ENCODE measurements around the gene MIDN.
"Not testable (repeated sequence)": the region's sequence is repeated elsewhere in the genome, so short reads cannot be mapped to it uniquely, and the experiment has no call there.

Gene MIDN

DNA sequence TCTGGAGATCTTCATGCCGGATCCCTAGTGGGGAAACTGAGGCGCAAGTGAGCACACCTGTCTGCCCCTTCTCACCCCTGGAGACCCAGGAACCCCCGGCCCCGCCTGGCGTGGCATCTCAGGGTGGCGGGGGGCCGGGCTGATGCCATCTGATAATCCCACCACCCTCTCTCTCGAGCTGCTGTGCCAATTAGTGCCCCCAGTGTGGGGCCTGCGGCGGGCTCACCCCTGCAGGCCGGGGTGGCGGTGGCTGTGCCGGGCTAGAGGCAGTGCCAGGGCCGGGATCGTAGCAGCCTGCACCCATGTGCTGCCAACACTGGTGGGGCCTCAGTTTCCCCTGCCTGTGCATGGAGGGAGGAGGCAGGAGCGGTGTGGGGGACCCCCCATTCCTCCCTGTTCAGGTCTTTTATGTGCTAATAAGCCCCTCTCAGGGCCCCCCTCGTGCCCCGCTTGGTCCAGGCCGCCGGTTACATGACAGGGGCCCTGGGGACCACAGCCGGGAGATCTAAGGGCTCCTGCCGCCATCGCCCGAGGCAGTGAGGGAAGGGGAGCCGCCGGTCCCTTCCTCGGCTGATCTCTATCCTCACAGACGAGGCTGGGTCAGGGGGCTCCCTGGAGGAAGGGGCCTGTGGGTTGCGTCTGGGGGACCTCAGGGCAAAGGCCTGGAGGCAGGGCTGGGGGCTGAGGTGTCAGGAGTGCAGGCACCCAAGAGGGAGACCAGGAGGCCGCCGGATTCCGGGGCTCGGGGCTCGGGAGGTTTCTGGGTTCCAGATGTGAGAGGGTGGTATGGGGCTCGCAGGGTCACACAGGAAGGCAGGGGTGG is 45.6 kb downstream of the MIDN start:
- no peak for DNase-seq (ENCODE audit: low read depth in 2 of 2)

DNA sequence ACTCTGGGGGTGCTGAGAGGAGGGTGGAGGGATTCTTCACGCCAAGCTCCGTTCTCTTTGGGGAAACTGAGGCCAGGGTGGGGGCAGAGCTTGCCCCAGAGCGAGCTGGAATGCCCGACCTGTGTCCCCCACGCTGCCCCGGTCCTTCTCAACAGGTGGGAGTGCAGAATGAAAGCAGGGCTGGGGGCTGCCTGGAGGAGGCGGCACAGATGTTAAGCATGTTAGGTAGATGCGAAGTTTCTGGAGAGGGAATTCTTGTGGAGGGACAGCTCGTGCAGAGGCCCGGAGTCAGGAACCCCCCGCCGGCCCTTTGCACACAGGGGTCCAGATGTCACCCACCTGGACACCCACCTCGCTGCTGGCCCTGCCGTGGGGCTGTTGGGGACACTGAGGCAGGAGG is 46.3 kb downstream of the MIDN start:
- no peak for DNase-seq (ENCODE audit: low read depth in 2 of 2)

DNA sequence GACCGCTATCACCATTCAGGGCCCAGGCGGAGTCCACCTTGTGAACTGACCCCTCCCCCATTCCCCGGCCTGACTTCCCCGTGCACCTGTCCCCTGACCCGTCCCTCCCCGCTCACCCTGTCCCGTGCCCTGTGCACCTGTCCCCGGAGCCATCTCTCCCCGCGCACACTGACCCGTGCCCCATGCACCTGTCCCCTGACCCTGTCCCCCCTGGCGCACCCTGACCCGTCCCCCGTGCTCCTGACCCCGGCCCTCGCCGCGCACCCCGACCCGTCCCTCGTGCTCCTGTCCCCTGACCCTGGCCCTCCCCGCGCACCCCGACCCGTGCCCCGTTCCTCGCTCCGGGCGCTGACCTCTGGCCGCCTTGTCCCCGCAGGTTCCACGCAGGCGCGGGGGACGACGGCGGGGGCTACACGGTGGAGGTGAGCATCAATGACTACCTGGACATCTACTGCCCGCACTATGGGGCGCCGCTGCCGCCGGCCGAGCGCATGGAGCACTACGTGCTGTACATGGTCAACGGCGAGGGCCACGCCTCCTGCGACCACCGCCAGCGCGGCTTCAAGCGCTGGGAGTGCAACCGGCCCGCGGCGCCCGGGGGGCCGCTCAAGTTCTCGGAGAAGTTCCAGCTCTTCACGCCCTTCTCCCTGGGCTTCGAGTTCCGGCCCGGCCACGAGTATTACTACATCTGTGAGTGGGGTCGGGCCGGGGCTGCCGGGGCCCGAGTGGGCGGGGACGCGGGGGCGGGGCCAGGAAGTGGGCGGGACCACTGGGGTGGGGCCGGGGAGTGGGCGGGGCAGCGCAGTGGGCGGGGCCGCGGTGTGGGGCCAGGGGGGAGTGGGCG is 47.0 kb downstream of the MIDN start:
- DNase-seq (ENCODE audit: low read depth in 2 of 2) = peak in 1 of 2 donors; percentile 22

DNA sequence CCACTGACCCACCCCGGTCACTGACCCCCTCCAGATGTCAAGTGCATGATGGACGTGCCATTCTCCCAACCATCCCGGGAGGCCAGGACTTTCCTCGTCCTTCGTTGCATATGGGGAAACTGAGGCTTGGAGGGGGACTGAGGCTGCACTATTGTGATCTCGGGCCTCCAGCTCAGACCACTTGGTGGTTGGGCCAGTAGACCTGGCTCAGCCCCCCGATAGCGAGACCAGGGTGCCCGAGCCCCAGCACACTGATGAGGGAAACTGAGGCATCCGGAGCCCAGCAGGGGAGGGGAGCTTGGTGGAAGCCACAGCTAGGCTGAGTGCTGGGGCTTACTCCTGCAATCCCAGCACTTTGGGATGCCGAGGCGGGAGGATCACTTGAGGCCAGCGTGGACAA is 47.7 kb downstream of the MIDN start:
- no peak for DNase-seq (ENCODE audit: low read depth in 2 of 2)

DNA sequence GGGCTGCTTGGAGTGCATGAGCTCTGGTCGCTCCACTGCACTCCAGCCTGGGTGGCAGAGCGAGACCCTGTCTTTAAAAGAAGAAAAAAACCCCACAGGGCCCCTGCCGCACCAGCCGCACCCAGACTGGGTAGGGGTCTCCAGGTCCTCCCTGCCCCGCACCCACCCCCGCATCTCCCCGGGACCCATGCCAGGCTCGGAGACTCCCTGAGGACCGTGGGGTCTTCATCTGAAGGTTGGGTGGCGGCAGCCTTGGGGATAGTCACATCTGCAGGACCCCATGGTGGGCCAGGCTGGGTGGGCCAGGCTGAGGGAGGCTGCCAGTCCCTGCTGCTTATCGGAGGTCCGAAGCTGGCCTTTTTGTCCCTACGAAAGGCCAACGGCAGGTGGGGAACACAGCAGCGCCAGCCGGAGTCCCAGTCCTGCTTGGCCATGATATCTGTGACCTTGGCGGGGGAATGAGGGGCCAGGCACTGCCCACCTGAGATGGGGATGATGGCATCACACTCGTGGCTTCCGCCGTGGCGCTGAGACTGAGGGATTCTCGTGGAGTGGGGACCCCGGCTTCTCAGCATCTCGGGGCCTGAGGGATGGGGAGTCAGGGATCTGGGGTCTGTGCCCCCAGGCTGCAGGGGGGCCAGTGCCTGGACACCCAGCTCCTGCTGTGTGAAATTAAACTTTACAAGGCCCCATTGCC is 48.3 kb downstream of the MIDN start:
- DNase-seq (ENCODE audit: low read depth in 2 of 2) = no peak

DNA sequence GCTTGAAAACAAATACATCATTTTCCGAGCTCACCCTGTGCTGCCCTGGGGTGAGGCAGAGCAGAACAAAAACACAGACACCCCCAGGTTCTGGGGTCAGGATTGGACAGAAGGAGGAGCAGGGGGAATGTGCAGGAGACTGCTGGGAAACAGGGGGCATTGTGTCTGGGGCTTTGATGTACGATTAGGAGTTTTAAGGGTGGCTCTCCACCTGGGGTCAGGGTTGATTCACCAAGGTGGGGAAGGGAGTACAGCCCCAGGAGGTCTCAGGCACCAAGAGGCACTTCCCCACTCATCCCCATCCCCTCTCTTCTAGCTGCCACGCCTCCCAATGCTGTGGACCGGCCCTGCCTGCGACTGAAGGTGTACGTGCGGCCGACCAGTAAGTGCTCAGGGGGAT is 49.9 kb downstream of the MIDN start:
- DNase-seq (ENCODE audit: low read depth in 2 of 2) = no peak

DNA sequence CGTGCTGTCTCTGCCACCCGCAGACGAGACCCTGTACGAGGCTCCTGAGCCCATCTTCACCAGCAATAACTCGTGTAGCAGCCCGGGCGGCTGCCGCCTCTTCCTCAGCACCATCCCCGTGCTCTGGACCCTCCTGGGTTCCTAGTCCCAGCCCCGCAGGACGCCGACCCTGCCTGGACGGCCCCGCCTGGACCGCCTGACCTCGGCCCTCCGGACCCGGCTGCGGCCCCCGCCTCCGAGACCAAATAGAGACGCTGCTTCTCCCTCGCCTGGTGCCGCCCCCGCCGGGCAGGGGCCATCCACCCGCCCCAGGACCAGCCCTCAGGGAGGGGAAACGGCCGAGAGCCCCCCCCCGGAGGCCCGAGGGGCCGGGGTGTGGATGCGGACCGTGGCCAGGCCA is 51.4 kb downstream of the MIDN start:
- DNase-seq (ENCODE audit: low read depth in 2 of 2) = no peak

DNA sequence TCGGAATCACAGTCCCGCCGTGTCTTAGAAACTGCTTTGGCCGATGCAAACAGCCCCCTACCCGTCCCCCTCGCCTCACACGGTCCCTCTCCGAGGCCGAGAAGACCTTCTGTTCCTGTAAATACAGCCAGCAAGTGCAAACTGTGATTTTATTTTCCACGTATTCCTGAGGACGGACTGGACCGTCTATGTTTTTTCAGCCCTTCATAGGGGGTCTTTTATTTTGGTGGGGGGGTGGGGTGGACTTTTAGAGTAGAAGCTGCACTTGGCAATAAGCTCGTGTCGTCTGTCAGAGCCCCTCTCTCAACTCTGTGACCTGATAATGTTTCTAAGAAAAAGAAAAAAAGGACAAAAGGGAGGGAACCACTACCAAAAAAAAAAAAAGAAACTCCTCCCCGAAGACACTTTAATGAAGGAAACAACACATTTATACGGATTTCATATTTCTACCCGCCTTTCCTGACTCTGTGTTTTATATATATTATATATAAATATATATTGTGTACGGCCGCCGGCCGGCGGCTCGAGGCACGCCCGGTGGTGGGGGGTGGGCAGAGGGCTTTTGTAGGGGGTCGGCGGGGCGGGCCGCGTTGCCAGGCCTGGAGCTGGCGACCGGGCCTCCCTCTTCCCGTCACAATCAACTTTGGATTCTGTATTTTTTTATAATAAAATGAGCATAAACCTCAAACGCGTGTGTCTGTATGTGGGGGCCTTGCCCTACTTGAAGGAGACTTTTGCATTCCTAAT is 52.5 kb downstream of the MIDN start:
- no peak for DNase-seq (ENCODE audit: low read depth in 2 of 2)

DNA sequence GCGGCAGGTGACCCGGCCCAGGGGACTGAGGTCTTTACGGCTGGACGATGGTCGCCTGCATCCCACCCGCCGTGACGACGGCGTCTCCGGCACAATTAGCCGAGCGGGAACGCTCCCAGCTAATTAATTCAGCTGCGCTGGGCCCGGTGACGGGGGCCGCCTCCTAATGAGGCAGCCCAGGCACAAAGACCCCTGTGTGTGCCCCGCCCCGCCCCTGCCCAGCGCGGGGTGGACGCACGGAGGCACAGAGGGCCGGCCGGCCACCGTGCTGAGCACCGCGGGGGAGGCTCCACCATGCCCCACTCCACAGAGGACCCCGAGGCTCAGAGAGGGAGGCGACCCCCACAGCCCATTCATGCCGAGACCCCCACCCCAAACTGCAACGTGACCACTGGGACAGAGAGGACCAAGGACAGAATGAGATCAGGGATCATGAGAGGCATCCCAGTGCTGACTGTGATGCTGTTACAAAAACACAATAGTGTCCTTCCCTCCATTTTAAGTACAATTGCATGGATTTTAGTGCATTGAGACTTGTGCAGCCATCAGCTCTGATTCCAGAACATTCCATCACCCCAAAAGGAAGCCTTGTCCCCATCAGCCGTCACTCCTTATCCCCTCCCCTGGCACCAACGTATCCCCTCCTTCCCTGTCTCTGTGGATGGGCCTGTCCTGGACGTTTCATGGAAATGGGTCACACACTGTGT is 54.3 kb downstream of the MIDN start:
- DNase-seq (ENCODE audit: low read depth in 2 of 2) = no peak

DNA sequence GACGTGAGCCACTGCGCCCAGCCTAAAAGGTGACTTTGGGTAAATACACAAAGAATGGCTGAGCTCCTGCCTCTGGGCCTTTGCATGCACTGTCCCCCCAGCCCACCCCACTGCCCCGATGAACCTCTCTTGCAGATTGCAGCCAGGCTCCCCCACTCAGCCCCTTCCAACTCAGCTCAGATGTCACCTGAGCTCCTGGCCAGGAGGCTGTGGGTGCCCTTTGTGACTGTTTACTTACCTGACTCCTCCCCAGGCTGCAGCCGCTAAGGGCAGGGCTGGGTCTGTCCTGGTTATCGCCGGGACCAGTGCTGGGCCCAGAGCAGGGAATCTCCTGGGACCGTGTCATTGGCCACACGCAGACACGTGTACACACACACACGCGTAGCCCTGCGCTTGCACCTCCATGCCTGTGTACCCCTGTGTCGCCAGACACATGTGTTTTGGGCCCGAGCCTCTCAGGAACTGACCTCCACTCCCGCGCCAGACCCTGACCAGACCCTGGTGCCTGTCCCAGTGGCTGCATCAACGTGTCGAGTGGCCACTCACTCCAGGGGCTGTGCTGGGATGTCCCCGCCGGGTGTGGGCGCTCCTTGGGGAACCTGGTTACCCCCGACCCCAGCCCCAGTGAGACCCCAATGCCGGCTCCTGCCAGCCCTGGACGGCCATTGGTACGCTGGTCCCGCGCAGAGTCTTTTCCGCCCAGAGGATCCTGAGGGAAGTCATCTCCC is 56.0 kb downstream of the MIDN start:
- DNase-seq (ENCODE audit: low read depth in 2 of 2) = no peak

DNA sequence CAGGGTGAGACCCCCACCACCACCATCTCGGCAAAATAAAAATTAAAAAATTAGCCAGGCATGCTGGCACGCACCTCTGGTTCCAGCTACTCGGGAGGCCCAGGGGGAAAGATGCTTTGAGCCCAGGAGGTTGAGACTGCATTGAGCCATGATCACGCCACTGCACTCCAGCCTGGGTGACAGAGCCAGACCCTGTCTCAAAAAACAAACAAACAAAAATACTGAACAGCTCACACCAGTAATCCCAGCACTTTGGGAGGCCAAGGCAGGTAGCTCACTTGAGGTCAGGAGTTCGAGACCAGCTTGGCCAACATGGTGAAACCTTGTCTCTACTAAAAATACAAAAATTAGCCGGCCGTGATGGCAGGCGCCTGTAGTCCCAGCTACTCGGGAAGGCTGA is 57.0 kb downstream of the MIDN start:
- not testable (repeated sequence) for DNase-seq (ENCODE audit: low read depth in 2 of 2)

DNA sequence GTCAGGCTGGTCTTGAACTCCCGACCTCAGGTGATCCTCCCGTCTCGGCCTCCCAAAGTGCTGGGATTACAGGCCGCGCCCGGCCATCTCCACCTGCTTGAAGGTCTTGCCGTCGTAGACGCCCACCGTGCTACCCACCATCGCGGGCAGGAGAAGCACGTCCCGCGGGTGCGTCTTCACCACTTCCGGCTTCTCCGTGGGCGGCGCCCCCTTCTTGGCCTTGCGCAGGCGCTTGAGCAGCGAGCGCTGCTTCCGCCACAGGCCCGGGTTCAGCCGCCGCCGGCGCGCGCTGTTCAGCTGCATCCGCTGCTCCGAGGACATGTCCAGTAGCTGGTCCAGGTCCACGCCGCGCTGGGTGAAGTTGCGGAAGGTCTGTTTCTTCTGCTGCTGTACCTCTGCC is 58.9 kb downstream of the MIDN start:
- no peak for DNase-seq (ENCODE audit: low read depth in 2 of 2)

DNA sequence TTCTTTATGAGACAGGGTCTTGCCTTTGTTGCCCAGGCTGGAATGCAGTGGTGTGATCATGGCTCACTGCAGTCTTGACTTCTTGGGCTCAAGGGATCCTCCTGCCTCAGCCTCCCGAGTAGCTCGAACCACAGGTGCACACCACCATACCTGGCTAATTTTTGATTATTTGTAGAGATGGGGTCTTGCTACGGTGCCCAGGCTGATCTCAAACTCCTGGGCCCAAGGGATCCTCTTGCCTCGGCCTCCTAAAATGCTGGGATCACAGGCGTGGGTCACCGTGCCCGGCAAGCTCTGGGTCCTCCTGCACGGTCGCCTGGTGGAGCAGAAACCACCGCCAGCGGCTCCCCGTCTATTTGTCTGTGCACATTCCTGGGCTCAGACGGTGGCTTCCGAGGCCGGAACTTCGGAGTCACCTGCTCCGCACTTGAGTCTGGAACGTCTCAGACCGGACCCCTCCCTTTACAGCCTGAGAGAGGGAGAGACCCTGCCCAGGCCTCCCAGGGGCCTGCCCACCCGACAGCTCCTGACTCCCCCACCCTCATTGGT is 59.4 kb downstream of the MIDN start:
- DNase-seq (ENCODE audit: low read depth in 2 of 2) = no peak

DNA sequence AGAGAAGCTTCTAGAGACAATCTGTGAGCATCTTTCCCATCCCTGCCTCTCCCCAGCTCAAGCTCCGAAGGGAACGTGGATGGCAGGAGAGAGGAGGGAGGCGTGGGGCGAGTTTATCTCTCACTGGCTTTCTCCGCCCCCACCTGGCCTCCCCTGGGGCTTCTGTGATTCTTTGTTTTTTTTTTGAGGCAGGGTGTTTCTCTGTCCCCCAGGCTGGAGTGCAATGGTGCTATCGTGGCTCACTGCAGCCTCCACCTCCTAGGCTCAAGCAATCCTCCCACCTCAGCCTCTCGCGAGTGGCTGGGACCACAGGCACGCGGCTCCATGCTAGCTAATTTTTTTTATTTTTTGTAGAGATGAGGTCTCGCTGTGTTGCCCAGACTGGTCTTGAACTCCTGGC is 60.3 kb downstream of the MIDN start:
- DNase-seq (ENCODE audit: low read depth in 2 of 2) = no peak

Measured in stimulated activated CD8-positive, alpha-beta memory T cell treated with anti-CD3 and anti-CD28 coated beads, Interleukin-7, amount 100 ng/mL, for 1 hour (primary cell).